ENCODE measurements around the gene POLR3B.

Gene POLR3B

GRCh38 chr12:106315523-106315922 is 42.0 kb upstream of the POLR3B start:
- no peak overlapping the region for H3K4me3 ChIP-seq (ENCODE audit: low read depth, low read length)
- TF ChIP-seq CTCF (IDR thresholded peaks at IDR 0.05; ENCODE audit: borderline replicate concordance, insufficient read depth, low read depth, low read length): no peak

GRCh38 chr12:106317406-106318082 is 40.0 kb upstream of the POLR3B start:
- H3K4me3 ChIP-seq (ENCODE audit: low read depth, low read length): no peak overlapping the region
- TF ChIP-seq CTCF (IDR thresholded peaks at IDR 0.05; ENCODE audit: borderline replicate concordance, insufficient read depth, low read depth, low read length): no peak

GRCh38 chr12:106321139-106321850 is 36.3 kb upstream of the POLR3B start:
- no peak for TF ChIP-seq CTCF (IDR thresholded peaks at IDR 0.05; ENCODE audit: borderline replicate concordance, insufficient read depth, low read depth, low read length)
- no peak overlapping the region for H3K4me3 ChIP-seq (ENCODE audit: low read depth, low read length)

- no peak for TF ChIP-seq CTCF (IDR thresholded peaks at IDR 0.05; ENCODE audit: borderline replicate concordance, insufficient read depth, low read depth, low read length)
- H3K4me3 ChIP-seq (ENCODE audit: low read depth, low read length): no peak overlapping the region
These were observed 34.0 kb upstream of the POLR3B start for GRCh38 chr12:106323537-106323936.

- no peak overlapping the region for H3K4me3 ChIP-seq (ENCODE audit: low read depth, low read length)
- TF ChIP-seq CTCF (IDR thresholded peaks at IDR 0.05; ENCODE audit: borderline replicate concordance, insufficient read depth, low read depth, low read length): no peak
These were observed 30.2 kb upstream of the POLR3B start for GRCh38 chr12:106327309-106327869.

GRCh38 chr12:106328735-106329134 is 28.8 kb upstream of the POLR3B start:
- TF ChIP-seq CTCF (IDR thresholded peaks at IDR 0.05; ENCODE audit: borderline replicate concordance, insufficient read depth, low read depth, low read length): no peak
- H3K4me3 ChIP-seq (ENCODE audit: low read depth, low read length): no peak overlapping the region
